Pancreas (tissue), 10 donors: ENCODE measurements around the gene DZIP1. TPM values are rescaled to one million over a fixed set of nuclear protein-coding genes. Genes with fewer than 3 reads are reported as not detected.

Experiments used
- ATAC-seq, 4 donors: fragments of 200-7000 bp; cut with Tn5 transposase; one replicate each; pipeline versions ENCODE4 v1.8.0 to v1.9.1; 2020; ENCODE audit warnings: mild to moderate bottlenecking in 4 of 4, moderate library complexity in 4 of 4
- DNase-seq, 6 donors: peaks; one replicate each; pipeline ENCODE4 v3.0.0-alpha.2; 2020
- FAIRE-seq: peaks from 2 replicates; lab custom pipeline; 2012; peaks lifted over from hg19 to GRCh38; lab: Jason Lieb, UNC
- H3K27ac ChIP-seq, 4 donors: fragments of 200-600 bp; sonication (generic); 1 replicate in 3 of 4; 2 replicates in 1 of 4; pipeline versions ENCODE4 v1.5.0 to v1.8.0; 2020
- H3K27me3 ChIP-seq, 4 donors: fragments of 200-600 bp; one replicate each; pipeline ENCODE4 v1.8.0; 2021
- H3K36me3 ChIP-seq, 3 donors: fragments of 200-600 bp; sonication (generic) in 1 of 3; one replicate each; pipeline versions ENCODE4 v1.5.0 to v1.8.0; 2020 to 2021
- H3K4me1 ChIP-seq, 3 donors: fragments of 200-600 bp; one replicate each; pipeline ENCODE4 v1.8.0; 2021
- H3K4me3 ChIP-seq, 4 donors: fragments of 200-600 bp; sonication (generic) in 2 of 4; one replicate each; pipeline versions ENCODE4 v1.5.0 to v1.8.0; 2020 to 2021
- H3K9me3 ChIP-seq, 4 donors: fragments of 200-600 bp; one replicate each; pipeline ENCODE4 v1.8.0; 2021
- CTCF ChIP-seq, 4 donors: fragments of 200-600 bp; sonication (generic) in 3 of 4; IDR thresholded peaks; one replicate each; pipeline versions ENCODE4 v1.5.0 to v1.8.0; 2021; ENCODE audit warnings: antibody characterized with exemption in 4 of 4
- WGBS, 2 donors: extraction: QIAGEN DNeasy Blood & Tissue Kit; methylation state at CpG; one replicate each; pipeline ENCODE4 v1.1.7; 2013; 5-methylcytosine and 5-hydroxymethylcytosine counted together
- intact Hi-C, 3 donors: fragments of 100-400 bp; cut with DNase I; formaldehyde crosslinking; loops; one replicate each; pipeline versions ENCODE4 v1.11.1 to v1.14.2; 2022
- polyA plus RNA-seq, 2 donors: library from polyadenylated mRNA; stranded (reverse); fragments of 200-250 nt; gene quantifications; one replicate each; pipeline ENCODE4 v1.2.3, GENCODE V29; 2013
- total RNA-seq, 6 donors: library from RNA; stranded (reverse); fragmentation: NEBNext Ultra II Directional in 4 of 6; extraction: Animal tissue kit (Norgen Biotek cat#: 25700) in 4 of 6; gene quantifications; one replicate each; pipeline versions ENCODE4 v1.2.1 to v1.2.4, GENCODE V29; 2021 to 2023
- donor health status: healthy with polysubstance abuse.
- donor health status: DM: no; HTN: no; CAD: no; lungs with moderate emphysema.
- donor health status: DM: no; HTN: no; CAD: no.
- donor health status: control.
- donor health status: control.
- donor health status: Bipolar disorder and iron deficiency.
- donor health status: DM: yes; HTN: yes; CAD: no.
- donor health status: DM: no; HTN: no; CAD: no.
- donor health status: DM: no; HTN: no; CAD: no.
- donor health status: DM: yes; HTN: yes; CAD: no.

DZIP1 gene
- total and polyA plus RNA-seq, 8 donors, result 14.5 to 36.5 (median 20.6) TPM

- ATAC-seq, result peak; percentile 35 to 81 (median 62)
- Histone ChIP-seq H3K4me3 (no peak overlapping the region), H3K36me3 (no peaks in the 10 kb centered on the region), H3K9me3 (no peaks in the 10 kb centered on the region), H3K4me1 (peaks cover 26 to 59% (median 32%) of the 10 kb centered on the region in 3 donors), H3K27ac (peak overlapping the region in 2 of 4 donors; percentile 64 to 70), H3K27me3 (no peaks in the 10 kb centered on the region)
- WGBS, 2 donors, result 48 to 51% methylated on average over 3 of the region's 3 CpGs
- intact Hi-C loops, result no loop called here
- FAIRE-seq, result no peak
- TF ChIP-seq CTCF (IDR thresholded peaks at IDR 0.05), result no peak
- DNase-seq, result peak in 3 of 6 donors; percentile 34 to 56 (median 42)
Observed at GRCh38 chr13:95535243-95535642, 109.3 kb downstream of the DZIP1 start.

- peak in 3 of 6 donors; percentile 45 to 66 (median 49) for DNase-seq
- H3K9me3 ChIP-seq, result no peaks in the 10 kb centered on the region
- no peaks in the 10 kb centered on the region for H3K36me3 ChIP-seq
- 33 to 42% methylated on average over 7 of the region's 7 CpGs for WGBS, 2 donors
- H3K4me1 ChIP-seq, result peaks cover 24 to 59% (median 40%) of the 10 kb centered on the region in 3 donors
- FAIRE-seq, result no peak
- intact Hi-C loops, result no loop called here
- no peak overlapping the region for H3K4me3 ChIP-seq
- peak overlapping the region in 2 of 4 donors; percentile 68 to 74 for H3K27ac ChIP-seq
- H3K27me3 ChIP-seq, result no peaks in the 10 kb centered on the region
- no peak for TF ChIP-seq CTCF (IDR thresholded peaks at IDR 0.05)
- peak; percentile 22 to 47 (median 32) for ATAC-seq
Observed at GRCh38 chr13:95533545-95534160, 110.9 kb downstream of the DZIP1 start.

- intact Hi-C loops, result no loop called here
- 6 to 13% methylated on average over 5 of the region's 5 CpGs for WGBS, 2 donors
- DNase-seq (peak in 3 of 6 donors; percentile 60 to 76 (median 62)), ATAC-seq (peak; percentile 63 to 78 (median 75)), FAIRE-seq (no peak)
- TF ChIP-seq CTCF (IDR thresholded peaks at IDR 0.05), result no peak
- H3K4me1 ChIP-seq, result peaks cover 13 to 36% (median 27%) of the 10 kb centered on the region in 3 donors
- H3K9me3 ChIP-seq, result no peaks in the 10 kb centered on the region
- no peaks in the 10 kb centered on the region for H3K36me3 ChIP-seq
- no peaks in the 10 kb centered on the region for H3K27me3 ChIP-seq
- no peak overlapping the region for H3K4me3 ChIP-seq
- peak overlapping the region in 2 of 4 donors; percentile 13 to 74 for H3K27ac ChIP-seq
Observed at GRCh38 chr13:95530178-95530577, 114.3 kb downstream of the DZIP1 start.

Other genes with a start within 250 kb of the DZIP1 start
- gene CLDN10, start 92.0 kb downstream of the DZIP1 start, total RNA-seq, result 100 to 1,000 TPM in 2 of 6 donors, 10 to 100 TPM in 4; 83.8 to 174 (median 96.2) TPM
- 100 to 1,000 TPM in 1 of 2 donors, 10 to 100 TPM in 1; 96.5 to 258 TPM for gene CLDN10, start 92.0 kb downstream of the DZIP1 start, polyA plus RNA-seq
- gene DNAJC3, start 32.4 kb upstream of the DZIP1 start, total RNA-seq, result 10 to 100 TPM; 34.5 to 70.3 (median 51.3) TPM
- gene DNAJC3, start 32.4 kb upstream of the DZIP1 start, polyA plus RNA-seq, result 10 to 100 TPM; 11.6 to 15.8 TPM